ENCODE results near the gene ARHGEF28.

DNA sequence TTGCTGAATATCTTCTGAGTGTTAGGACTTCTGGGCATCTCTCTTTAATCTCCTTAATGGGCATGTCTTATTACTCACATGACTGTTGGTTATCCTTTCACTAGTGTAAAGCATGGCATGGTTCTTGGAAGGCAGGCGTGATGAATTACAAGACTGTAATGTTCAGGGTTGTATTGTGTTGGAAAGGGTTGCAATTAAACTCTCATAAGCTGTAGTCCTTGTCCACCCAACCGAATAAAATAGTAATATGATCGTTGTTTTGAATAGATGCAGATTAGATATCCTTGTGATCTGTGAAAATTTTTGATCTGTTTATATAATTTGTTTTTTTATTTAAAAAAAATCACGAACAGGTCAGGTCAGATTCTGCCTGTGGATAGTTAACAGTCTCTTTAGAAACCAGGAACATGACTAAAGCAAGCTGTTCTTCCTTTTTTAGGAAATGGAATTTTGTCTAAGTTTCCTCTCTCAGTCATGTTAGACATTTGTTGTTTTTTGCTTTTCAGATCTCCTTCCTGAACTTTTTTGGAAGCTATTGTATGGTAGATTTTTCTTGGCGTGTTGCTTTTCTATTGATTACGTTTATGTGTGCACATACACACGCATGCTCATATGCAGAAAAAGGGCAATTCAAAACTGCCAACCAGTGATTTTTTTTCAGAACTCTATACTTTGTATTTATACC lies 121.8 kb downstream of the ARHGEF28 start:
- TF ChIP-seq MEF2A (IDR thresholded peaks at IDR 0.05; ENCODE audit: control insufficient read depth, low read depth, low read length) (no peak), CEBPB (tag; IDR thresholded peaks at IDR 0.05) (no peak), HDAC2 (IDR thresholded peaks at IDR 0.05) (no peak), BRCA1 (IDR thresholded peaks at IDR 0.05) (no peak), BRCA1 (CRISPR knock-in tag; IDR thresholded peaks at IDR 0.05) (no peak), CREM (IDR thresholded peaks at IDR 0.05; ENCODE audit: low read depth) (no peak), SP1 (CRISPR knock-in tag; IDR thresholded peaks at IDR 0.05) (no peak), GABPA (tag; conservative IDR thresholded peaks at IDR 0.05; ENCODE audit: low read depth) (no peak), TCF7 (IDR thresholded peaks at IDR 0.05; ENCODE audit: borderline replicate concordance) (no peak), RBM39 (optimal IDR thresholded peaks at IDR 0.05; ENCODE audit: low read depth, low read length) (no peak)
- TF ChIP-seq, protein P1, sequence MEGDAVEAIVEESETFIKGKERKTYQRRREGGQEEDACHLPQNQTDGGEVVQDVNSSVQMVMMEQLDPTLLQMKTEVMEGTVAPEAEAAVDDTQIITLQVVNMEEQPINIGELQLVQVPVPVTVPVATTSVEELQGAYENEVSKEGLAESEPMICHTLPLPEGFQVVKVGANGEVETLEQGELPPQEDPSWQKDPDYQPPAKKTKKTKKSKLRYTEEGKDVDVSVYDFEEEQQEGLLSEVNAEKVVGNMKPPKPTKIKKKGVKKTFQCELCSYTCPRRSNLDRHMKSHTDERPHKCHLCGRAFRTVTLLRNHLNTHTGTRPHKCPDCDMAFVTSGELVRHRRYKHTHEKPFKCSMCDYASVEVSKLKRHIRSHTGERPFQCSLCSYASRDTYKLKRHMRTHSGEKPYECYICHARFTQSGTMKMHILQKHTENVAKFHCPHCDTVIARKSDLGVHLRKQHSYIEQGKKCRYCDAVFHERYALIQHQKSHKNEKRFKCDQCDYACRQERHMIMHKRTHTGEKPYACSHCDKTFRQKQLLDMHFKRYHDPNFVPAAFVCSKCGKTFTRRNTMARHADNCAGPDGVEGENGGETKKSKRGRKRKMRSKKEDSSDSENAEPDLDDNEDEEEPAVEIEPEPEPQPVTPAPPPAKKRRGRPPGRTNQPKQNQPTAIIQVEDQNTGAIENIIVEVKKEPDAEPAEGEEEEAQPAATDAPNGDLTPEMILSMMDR (IDR thresholded peaks at IDR 0.05 in 2 of 3, conservative IDR thresholded peaks at IDR 0.05 in 1 of 3; ENCODE audit: insufficient read depth in 2 of 3, low read depth in 1 of 3, low read length in 3 of 3) = no peak
- TF ChIP-seq, protein P2, sequence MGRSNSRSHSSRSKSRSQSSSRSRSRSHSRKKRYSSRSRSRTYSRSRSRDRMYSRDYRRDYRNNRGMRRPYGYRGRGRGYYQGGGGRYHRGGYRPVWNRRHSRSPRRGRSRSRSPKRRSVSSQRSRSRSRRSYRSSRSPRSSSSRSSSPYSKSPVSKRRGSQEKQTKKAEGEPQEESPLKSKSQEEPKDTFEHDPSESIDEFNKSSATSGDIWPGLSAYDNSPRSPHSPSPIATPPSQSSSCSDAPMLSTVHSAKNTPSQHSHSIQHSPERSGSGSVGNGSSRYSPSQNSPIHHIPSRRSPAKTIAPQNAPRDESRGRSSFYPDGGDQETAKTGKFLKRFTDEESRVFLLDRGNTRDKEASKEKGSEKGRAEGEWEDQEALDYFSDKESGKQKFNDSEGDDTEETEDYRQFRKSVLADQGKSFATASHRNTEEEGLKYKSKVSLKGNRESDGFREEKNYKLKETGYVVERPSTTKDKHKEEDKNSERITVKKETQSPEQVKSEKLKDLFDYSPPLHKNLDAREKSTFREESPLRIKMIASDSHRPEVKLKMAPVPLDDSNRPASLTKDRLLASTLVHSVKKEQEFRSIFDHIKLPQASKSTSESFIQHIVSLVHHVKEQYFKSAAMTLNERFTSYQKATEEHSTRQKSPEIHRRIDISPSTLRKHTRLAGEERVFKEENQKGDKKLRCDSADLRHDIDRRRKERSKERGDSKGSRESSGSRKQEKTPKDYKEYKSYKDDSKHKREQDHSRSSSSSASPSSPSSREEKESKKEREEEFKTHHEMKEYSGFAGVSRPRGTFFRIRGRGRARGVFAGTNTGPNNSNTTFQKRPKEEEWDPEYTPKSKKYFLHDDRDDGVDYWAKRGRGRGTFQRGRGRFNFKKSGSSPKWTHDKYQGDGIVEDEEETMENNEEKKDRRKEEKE (IDR thresholded peaks at IDR 0.05; ENCODE audit: borderline replicate concordance in 1 of 2, control insufficient read depth in 1 of 2, low read depth in 2 of 2, low read length in 1 of 2) = no peak
